ENCODE data around the gene FGD2. TPM values are rescaled to one million over a fixed set of nuclear protein-coding genes. Genes with fewer than 3 reads are reported as not detected.

Gene FGD2
- total and polyA plus RNA-seq, 2 experiments from 2014 or later = 0.13 to 0.14 TPM

- TF ChIP-seq ZNF462 (CRISPR knock-in tag; IDR thresholded peaks at IDR 0.05) (no peak), STAT1 (IDR thresholded peaks at IDR 0.05; ENCODE audit: unreplicated experiment) (no peak), ZNF114 (CRISPR knock-in tag; IDR thresholded peaks at IDR 0.05) (no peak), JUNB (IDR thresholded peaks at IDR 0.05; ENCODE audit: unreplicated experiment) (no peak), CREB1 (CRISPR knock-in tag; IDR thresholded peaks at IDR 0.05; ENCODE audit: low read depth) (no peak), NANOG (IDR thresholded peaks at IDR 0.05; ENCODE audit: borderline replicate concordance) (no peak)
These were observed 48.7 kb downstream of the FGD2 start (continued) for GRCh38 chr6:37054171-37054570.

GRCh38 chr6:37054580-37054979 is 49.1 kb downstream of the FGD2 start:
- no peak overlapping the region for H3K4me3 ChIP-seq
- H2AFZ ChIP-seq = no peak overlapping the region
- peaks cover 44% of the 10 kb centered on the region for H3K4me1 Mint-ChIP-seq
- H3F3A ChIP-seq (replicated peaks; ENCODE audit: low read depth) = peaks cover 36% of the 10 kb centered on the region; the same call in 1 of the 2 replicates
- H3K36me3 Mint-ChIP-seq (ENCODE audit: low read depth) = no peaks in the 10 kb centered on the region; the same call in 2 of the 3 replicates
- H4K20me1 ChIP-seq (replicated peaks; ENCODE audit: insufficient read depth) = no peaks in the 10 kb centered on the region
- H3K9me3 Mint-ChIP-seq = no peaks in the 10 kb centered on the region
- no peaks in the 10 kb centered on the region for H3K79me2 ChIP-seq (replicated peaks; ENCODE audit: insufficient read depth)
- ATAC-seq = no peak
- no peaks in the 10 kb centered on the region for H3K27me3 ChIP-seq (ENCODE audit: insufficient read depth)
- no peak overlapping the region; the same call in 2 of the 3 replicates for H3K4me3 Mint-ChIP-seq
- H3K4me2 ChIP-seq = no peak overlapping the region
- H3K27me3 Mint-ChIP-seq (ENCODE audit: insufficient read depth, low read depth, poor library complexity) = peaks cover 10% of the 10 kb centered on the region
- no peak overlapping the region for H3K27ac Mint-ChIP-seq
- no peak overlapping the region for H3K27ac ChIP-seq (ENCODE audit: low read depth)
- H3K4me1 ChIP-seq (ENCODE audit: insufficient read depth) = peaks cover 32% of the 10 kb centered on the region
- H3K9me2 ChIP-seq (ENCODE audit: insufficient read depth) = no peaks in the 10 kb centered on the region
- H3K36me3 ChIP-seq (ENCODE audit: insufficient read depth) = no peaks in the 10 kb centered on the region
- no peak for DNase-seq (ENCODE audit: low spot score)
- TF ChIP-seq EZH2 (IDR thresholded peaks at IDR 0.05; ENCODE audit: low read depth, unreplicated experiment) (no peak), POLR2AphosphoS5 (IDR thresholded peaks at IDR 0.05; ENCODE audit: low read depth) (no peak), REST (IDR thresholded peaks at IDR 0.05; ENCODE audit: unreplicated experiment) (no peak), ETS1 (IDR thresholded peaks at IDR 0.05) (no peak), STAT1 (IDR thresholded peaks at IDR 0.05; ENCODE audit: unreplicated experiment) (no peak), ZNF114 (CRISPR knock-in tag; IDR thresholded peaks at IDR 0.05) (no peak)
